H7 (cell line): ENCODE data around the gene WWC1. TPM values are rescaled to one million over a fixed set of nuclear protein-coding genes. Genes with fewer than 3 reads are reported as not detected.

Experiments
- DNase-seq: peaks from one replicate; pipeline ENCODE4 v3.0.0; 2012
- H3K27me3 ChIP-seq: 2 replicates; pipeline ENCODE4 v1.6.0; 2011; ENCODE audit warnings: mild to moderate bottlenecking, low read length; ENCODE audit not compliant: control insufficient read depth, insufficient read depth
- H3K36me3 ChIP-seq: replicated peaks from 2 replicates; pipeline ENCODE4 v1.5.1; 2011; ENCODE audit warnings: low read length; ENCODE audit not compliant: control insufficient read depth, insufficient read depth
- H3K4me3 ChIP-seq: 2 replicates; pipeline ENCODE4 v1.5.1; 2011; ENCODE audit warnings: low read depth, mild to moderate bottlenecking, control low read depth, low read length, moderate library complexity; ENCODE audit not compliant: insufficient read depth
- total RNA-seq: library from RNA; depleted of rRNA; stranded (reverse); fragments of >200 nt; shearing (Covaris generic); gene quantifications from 2 replicates; pipeline ENCODE4 v1.2.3, GENCODE V29; 2014

Gene WWC1
- total RNA-seq, 1 experiment from 2014 or later, result 15.5 TPM

DNA sequence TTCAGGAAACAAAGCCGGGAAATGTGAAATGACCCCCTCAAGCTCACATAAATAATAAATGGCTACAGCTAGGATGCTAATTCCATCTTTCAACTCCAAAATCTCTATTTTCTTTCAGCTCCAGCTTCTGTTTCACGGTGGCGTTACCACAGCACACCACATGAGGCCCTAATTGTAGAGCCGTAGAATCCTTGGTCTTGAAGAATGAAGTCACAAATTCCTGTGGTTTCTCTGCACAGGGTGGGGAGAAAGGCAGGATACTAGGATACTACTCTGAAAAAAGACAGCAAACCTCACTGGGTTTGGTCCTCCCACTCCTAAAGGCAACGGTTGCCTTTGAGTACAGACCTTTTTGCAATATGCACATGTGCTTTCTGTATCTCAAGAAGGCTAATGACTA, 180.9 kb downstream of the WWC1 start:
- Histone ChIP-seq H3K36me3 (0 out of 2 replicates have a peak, but pooled peaks cover 2% of the 10 kb centered on the region), H3K4me3 (no peak overlapping the region), H3K27me3 (no peaks in the 10 kb centered on the region)
- DNase-seq, result no peak

DNA sequence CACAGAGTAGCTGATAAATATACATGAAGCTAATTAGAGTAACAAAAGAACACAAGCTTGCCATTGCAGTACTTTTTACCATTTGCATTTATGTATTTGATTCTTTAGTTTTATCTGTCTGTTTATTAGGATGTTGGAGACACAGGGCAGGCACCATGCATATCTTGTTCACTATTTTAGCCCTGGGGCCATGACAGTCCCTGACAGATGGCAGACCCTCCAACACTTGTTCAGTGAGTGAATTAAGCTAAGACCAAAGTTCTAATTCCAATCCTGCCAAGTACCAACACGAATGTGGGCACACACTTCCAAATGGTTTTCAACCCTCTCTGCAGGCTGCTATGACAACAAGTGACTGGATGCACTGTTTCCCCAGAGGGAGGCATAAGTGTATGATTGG, 182.9 kb downstream of the WWC1 start:
- DNase-seq, result no peak
- Histone ChIP-seq H3K36me3 (no peaks in the 10 kb centered on the region), H3K27me3 (no peaks in the 10 kb centered on the region), H3K4me3 (no peak overlapping the region)

DNA sequence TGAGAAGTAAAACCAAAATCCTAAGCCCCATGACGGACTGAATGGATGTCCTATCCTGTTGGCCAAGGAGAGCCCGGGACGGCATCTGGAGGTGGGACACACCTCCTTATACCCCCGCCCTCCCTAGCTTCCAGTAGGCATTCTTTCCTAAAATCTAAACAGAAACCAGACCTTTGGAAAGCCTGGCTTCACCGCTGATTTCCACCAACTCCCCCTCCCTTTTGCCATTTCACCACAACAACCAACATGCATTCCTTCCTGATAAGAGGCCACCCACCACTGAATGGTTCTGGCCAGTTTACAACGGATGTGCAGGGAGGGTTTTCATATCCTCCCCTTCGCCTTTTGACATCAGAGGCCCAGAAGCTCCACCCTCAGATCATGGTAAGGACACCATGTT, 185.6 kb downstream of the WWC1 start:
- H3K36me3 ChIP-seq, result no peaks in the 10 kb centered on the region
- peak; percentile 44 for DNase-seq
- no peaks in the 10 kb centered on the region for H3K27me3 ChIP-seq
- H3K4me3 ChIP-seq, result no peak overlapping the region

DNA sequence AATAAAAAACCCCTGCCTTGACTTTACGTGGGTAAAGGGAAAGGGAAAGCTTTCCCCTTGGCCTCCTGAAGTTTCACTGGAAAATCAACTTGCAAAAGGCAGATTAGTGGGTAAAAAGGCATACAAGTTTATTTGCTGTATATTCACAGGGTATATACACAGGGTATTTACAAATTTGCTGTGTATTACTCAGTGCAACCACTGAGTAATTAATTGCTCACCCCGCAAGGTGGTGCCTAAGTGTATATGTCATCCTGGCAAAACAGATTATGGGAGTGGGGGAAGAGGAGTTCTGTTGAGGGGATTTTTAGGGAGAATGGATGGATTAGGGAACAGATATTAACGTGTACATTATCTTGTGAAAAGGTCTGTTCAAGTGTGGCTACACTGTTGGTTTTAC, 187.7 kb downstream of the WWC1 start:
- DNase-seq, result no peak
- Histone ChIP-seq H3K4me3 (no peak overlapping the region), H3K27me3 (no peaks in the 10 kb centered on the region), H3K36me3 (no peaks in the 10 kb centered on the region)

DNA sequence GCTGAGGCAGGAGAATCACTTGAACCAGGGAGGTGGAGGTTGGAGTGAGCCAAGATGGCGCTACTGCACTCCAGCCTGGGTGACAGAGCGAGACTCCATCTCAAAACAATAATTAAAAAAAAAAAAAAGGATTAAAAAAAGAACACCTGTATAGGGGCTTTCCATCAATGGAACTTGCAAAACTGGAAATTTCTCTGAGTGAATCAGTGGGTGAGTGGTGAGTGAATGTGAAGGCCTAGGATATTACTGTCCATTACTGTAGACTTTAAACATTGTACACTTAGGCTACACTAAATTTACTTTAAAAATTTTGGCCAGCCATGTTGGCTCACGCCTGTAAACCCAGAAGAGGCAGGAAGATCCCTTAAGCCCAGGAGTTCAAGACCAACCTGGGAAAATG, 189.2 kb downstream of the WWC1 start:
- Histone ChIP-seq H3K27me3 (no peaks in the 10 kb centered on the region), H3K4me3 (no peak overlapping the region), H3K36me3 (no peaks in the 10 kb centered on the region)
- no peak for DNase-seq

DNA sequence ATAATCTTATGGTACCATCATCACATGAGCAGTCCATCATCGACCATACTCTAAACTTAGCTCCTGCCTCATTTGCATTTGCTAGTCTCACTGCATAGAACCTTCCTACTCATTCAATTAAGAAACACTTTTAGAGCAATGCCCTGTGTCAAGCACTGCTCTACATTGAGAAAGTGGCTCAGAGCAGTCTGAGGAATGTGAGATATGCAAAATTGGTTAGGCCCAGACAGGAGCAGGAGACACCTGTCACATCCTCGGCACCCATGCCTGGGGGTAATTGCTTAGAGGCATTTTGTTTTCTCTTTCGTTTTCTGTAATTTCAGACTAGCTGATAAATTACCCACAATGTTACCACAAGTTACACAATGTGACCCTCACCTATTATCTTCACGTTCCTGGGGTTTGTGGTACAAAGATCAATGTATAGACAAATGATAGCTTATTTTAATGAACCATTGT, 189.9 kb downstream of the WWC1 start:
- no peak for DNase-seq
- no peaks in the 10 kb centered on the region for H3K36me3 ChIP-seq
- H3K4me3 ChIP-seq, result no peak overlapping the region
- H3K27me3 ChIP-seq, result no peaks in the 10 kb centered on the region

DNA sequence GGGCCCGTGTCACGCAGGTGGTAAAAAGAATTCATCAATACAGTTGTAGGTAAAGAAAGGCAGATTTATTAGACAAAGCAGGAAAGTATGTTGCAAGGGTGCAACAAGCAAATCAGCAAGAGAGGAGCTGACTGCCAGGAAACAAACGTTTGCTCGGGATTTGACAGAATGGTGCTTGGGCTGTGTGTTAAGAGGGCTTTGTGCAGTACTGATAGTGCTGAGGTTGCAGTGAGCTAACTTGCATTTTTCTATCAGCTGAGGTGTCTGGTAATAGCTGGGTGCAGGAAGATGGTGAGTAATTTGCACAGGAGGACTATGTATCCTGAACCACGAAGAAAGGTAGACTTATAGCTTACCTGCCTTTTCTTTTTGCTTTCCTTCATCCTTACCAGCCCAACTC, 190.9 kb downstream of the WWC1 start:
- H3K4me3 ChIP-seq, result no peak overlapping the region
- DNase-seq, result no peak
- no peaks in the 10 kb centered on the region for H3K27me3 ChIP-seq
- no peaks in the 10 kb centered on the region for H3K36me3 ChIP-seq

DNA sequence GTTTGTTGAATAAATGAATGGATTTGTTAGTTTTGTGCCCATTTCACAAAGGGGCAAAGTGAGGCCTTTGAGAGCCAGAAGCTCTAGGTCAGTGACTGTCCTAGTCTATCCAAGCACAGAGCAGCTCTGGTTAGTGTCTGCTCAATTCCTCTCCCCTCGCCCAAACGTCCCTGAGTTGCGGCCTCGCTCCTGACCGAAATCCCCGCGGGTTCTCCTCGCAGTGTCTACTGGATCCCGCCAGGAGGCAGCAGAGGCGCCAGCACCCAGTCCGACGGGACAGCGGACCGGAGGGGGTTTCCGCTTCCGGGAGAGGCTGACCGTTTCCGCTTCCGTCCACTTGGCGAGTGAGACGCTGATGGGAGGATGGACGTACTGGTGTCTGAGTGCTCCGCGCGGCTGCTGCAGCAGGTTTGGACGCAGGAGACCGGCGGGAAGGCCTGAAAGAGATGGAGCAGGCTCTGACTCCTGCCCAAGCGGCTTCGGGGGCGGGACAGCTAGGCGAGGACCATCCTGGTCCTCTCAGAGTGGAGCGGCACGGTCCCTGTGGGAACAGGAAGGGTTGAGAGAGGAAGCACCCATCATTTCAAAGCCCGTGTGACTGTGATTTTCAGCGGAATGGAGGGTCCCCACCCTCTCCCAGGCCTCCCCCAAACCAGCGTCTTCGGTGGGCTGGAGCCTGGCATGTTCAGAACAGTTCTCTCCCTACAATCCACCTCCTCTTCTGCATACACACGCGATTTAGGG, 194.9 kb downstream of the WWC1 start, which contains the start of gene RARS1:
Gene RARS1 (plus strand): TSS at position 336 of the 744 bp plus-strand sequence. CDS start 28 bp downstream, at position 364.
- peaks cover 18% of the 10 kb centered on the region for H3K36me3 ChIP-seq
- DNase-seq, result peak; percentile 96
- H3K27me3 ChIP-seq, result no peaks in the 10 kb centered on the region
- H3K4me3 ChIP-seq, result peak within 1 kb of the TSS; percentile 69

DNA sequence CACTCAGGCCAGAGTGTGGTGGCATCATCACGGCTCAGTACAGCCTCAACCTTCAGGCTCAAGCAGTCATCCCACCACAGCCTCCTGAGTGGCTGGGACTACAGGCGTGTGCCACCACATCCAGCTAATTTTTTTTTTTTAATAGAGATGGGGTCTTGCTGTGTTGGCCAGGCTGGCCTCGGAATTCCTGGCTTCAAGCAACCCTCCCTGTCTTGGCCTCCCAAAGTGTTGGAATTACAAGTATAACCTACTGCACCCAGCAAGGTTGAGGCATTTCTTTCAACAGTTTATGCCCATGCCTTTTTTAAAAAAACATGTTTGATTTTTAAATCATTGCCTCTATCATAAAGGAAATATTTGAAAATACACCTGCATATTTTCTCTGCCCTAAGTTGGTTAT, 197.6 kb downstream of the WWC1 start:
- H3K36me3 ChIP-seq, result peaks cover 30% of the 10 kb centered on the region
- H3K4me3 ChIP-seq, result no peak overlapping the region
- no peaks in the 10 kb centered on the region for H3K27me3 ChIP-seq
- DNase-seq, result no peak

DNA sequence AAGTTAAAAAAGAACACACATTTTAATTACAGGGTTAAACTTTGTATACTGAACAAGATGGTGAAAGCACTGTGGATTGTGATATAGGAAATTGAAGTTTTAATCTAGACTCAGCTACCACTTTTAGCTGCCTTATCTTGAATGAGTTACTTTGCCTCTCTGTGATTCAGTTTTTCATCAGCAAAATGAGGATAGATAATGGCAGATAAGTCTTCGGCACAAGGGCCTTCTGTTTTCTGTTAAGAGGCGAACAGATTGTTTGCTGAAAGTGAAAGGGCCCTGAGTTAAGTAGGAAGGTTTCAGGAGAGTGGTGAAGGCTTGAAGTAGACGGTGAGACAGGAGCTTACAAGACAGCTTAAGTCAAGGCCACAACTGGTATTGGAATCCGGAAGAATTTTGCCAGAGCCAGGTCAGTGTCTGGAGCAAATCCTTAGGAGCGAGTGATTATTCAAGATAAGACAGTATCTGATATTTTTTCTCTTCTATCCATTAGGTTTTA, 202.7 kb downstream of the WWC1 start:
- peaks cover 49% of the 10 kb centered on the region for H3K36me3 ChIP-seq

DNA sequence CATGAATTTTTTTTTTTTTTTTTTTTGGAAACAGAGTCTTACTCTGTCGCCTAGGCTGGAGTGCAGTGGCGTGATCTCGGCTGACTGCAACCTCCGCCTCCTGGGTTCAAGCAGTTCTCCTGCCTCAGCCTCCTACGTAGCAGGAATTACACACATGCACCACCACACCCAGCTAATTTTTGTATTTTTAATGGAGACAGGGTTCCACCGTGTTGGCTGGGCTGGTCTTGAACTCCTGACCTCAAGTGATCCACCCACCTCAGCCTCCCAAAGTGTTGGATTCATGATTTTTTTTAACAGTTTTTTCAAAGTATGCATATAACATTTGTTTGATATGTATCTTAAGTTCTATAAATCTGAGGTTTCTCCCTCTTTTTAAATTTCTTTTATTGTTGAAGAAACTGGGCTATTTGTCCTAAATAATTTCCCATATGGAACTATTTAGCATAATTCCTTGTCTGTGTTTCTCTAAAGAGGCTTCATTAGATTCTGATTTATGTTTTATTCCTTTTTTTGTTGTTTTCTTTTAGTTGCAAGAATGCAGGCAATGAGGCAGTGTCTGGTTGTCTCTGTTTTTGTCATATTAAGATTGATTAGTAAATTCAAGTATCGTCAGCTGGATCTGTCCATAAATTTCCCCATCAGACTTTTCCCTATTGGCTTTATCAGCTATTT, 211.3 kb downstream of the WWC1 start:
- H3K4me3 ChIP-seq, result no peak overlapping the region
- H3K27me3 ChIP-seq, result no peaks in the 10 kb centered on the region
- peaks cover 22% of the 10 kb centered on the region for H3K36me3 ChIP-seq
- no peak for DNase-seq

More for the DNA sequence above, 202.7 kb downstream of the WWC1 start:
- DNase-seq, result no peak
- no peak overlapping the region for H3K4me3 ChIP-seq
- H3K27me3 ChIP-seq, result no peaks in the 10 kb centered on the region

DNA sequence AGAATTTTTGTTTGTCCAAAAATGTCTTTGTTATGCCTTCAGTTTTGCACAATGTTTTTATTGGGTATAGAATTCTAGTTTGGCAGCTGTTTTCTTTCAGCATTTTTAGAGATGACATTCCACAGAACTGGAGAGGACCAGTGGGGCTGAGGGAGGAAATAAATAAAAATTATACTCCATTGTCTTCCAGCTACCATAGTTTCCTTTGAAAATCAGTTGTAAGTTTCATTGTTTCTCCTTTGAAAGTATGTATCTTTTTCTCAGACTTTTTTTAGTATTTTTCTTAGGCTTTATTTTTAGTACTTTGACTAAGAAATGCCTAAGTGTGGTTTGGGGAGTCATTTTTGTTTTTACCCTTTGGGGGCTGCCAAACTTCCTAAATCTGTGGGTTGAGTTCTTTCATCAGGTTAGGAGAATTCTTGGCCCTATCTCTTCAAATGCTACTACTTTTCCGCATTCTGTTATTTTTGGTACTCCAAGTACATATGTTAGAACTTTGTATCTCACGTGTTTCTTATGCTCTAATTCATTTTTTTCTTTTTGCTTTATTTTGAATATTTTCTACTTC, 222.5 kb downstream of the WWC1 start:
- Histone ChIP-seq H3K36me3 (peaks cover 35% of the 10 kb centered on the region), H3K4me3 (no peak overlapping the region), H3K27me3 (no peaks in the 10 kb centered on the region)
- DNase-seq, result no peak
